ENCODE data around the gene RNF43.

The RNF43 gene

DNA sequence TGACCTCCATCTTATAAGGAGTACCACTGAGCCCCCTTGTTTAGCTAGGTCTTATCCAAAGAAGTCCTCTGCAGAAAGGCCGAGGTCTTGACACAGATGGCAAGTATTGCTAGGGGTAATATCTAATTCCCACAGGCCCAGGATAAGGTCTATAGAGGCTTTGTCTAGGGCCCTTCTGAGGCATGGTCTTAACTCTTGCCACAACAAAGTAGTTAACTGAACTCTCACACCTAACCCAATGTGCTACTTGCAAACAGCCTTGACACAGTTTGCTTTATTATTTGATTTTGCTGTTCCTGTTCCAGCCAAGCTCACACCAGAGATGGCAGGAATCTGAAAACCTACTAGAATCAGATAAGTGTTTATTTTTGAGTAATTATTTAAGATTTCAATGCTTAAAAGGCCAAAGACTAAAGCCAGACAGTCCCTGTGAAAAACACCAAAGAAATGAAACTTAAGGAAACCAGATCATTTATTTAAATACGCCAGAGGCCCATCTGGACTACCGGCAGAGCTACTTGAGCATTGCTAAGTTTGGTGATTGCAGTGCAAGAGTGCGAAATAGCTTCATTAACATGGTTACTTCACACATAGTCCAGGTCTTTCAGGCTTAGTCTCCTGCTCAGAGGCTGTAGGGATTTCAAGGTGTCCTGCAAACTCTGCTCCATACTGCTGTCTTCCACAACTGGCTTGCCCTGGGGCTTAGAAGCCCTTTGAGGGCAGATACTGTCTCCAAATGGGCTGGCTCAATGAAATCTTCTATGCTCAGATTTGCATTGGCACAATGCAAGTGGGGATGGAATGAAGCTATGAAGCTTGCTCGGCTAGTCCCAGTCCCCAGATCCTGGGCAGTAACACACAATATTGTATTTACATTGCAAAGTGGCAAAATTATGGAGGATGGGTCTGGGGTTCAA, 36.9 kb downstream of the RNF43 start:
- no peak for DNase-seq

DNA sequence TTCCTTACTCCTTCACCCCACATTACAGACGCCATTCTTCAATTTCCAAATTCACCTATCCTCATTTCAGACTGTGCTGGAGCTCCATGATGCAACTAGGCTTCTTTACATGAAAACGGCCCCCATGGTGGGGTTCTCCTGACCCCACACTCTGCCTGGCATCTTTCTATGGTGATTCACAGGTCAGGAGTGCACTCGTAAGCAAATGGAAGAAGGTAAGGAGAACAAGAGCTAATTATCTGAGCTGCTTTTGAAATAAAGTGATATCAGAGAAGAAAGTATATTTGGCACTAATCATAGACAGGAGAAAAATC, 37.9 kb downstream of the RNF43 start:
- DNase-seq: no peak

DNA sequence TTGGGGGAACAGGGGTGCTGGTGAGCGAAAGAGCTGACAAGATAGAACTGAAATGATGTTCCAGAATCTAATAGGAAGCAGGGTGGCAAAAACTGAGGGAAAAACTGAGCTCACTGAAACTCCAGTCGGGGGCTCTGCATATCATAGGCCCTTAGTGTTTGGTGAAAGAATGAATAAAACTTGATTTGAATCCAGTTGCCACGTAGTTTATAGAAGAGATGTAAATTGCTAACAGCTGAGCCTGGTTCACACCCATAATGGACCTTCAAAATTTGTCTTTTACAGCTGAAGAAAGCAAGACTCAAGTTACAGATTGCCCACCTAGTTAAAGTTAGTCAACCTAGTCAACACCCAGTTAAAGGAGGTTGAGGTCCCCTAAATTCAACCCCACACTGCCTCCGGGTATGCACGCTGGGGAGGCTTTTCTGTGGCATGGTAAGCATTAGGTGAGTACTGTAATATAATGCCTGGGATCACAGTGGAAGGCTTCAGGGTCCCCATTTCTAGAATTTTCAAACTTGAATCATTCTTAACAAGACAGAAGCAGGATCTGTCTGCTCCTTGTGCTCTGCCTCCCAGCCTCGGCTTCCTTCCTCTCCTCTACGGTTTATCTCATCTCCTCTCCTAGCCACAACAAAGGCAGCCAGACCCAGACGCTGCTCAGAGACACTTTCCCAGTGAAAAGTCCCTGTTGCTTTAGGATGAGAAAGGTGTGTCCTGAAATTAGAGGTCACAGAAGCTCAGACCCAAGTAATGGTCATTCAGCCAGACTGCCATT, 38.4 kb downstream of the RNF43 start:
- no peak for DNase-seq

DNA sequence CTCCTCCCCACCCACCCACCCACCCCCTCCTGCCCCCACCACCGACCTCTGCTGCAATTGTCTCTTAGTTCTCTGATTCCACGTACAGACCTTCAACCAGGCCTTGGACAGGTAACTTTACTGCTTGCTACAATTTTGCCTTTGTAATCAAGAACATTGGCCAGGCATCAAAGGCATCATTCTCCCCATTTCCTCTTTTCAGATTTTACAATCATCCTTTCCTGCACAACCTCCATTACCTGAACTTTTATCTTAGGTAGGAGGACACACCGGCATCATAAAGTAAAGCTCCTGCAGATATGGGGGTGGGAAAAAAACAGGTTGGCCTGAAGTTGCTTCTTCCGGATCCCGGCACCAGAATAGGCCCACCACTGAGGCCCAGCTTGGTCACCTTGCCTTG, 39.7 kb downstream of the RNF43 start:
- no peak for DNase-seq

DNA sequence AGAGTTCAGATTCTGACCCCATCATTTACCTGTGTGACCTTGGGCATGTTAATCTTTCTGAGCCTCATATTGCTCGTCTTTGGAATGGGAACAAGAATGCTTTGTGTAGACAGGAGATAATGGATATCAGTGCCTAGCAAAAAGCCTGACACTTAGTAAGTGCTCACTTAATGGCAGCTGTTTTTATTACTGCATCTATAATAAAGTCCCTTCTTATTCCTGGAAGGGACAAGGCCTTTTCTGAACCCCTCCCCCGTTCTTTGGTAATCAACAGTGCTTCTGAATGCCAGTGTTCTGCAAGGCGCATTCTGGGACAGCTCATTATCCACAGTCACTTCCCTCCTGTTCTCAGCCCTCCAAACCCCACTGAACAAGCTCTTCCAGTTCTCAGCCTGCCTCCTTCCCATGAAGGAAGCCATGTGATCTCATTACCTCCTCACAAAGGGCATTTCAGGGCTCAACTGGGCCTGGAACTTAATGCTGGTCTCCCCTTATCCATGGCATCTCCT, 40.2 kb downstream of the RNF43 start:
- DNase-seq: no peak

DNA sequence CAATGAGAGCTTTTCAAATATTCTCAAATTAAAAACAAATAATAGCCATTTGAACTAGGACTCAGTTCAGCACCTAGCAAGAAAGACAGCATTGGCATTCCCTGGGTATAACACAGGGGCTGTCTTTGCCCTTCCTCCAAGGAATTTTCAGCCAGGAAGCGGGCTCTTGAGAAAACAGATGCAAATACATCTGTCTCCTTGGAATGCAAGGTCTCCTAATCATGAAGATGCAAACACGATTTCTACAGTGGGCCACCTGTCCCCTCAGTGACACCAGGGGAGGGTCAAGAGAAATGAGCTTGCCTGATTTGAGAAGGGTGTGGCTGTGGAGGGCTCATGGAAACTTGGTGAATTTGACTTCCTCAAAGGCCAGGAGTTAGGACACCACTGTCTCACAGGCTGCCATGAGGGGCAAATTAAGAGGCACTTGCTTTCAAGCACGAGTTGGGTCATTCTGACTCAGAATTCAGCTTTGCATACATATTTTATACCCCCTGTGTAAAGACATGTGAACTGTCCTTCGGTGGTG, 40.8 kb downstream of the RNF43 start:
- no peak for DNase-seq

DNA sequence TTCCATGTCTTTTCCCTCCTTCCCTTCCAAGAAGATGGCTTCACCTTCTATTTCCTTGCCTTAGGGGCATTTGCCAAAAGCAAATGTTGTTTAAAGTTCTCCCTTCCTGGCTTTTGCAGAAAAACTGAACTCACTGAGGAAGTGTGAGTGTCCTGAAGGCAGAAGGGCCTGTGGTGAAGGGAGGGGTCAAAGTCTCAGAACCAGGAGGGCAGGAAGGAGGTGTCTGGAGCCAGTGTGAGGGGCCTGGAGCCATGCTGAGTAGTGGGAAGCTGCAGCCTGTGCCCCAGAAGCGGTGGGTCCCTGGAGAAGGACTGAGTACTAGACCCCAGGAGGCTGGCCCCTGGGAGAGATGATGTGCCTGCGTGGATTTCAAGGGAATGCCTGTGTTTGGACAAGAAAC, 41.5 kb downstream of the RNF43 start:
- no peak for DNase-seq

DNA sequence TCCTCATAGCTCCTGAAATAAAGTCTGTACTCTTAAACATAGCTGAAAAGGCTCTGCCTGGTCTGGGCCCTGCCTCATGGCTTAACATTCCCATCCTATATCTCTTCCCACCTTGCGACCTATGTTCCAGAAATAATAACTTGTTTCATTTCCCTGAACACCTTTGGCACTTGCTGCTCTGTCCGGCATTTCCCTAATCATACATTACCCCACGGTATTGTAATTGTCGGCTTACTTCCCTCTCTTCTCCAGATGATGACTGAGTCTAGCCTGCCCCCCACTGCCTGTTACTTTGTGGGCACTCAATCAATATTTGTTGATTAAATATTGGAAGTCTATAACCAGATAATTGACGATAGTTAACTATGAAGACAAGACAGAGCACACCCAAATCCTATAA, 42.1 kb downstream of the RNF43 start:
- no peak for DNase-seq

DNA sequence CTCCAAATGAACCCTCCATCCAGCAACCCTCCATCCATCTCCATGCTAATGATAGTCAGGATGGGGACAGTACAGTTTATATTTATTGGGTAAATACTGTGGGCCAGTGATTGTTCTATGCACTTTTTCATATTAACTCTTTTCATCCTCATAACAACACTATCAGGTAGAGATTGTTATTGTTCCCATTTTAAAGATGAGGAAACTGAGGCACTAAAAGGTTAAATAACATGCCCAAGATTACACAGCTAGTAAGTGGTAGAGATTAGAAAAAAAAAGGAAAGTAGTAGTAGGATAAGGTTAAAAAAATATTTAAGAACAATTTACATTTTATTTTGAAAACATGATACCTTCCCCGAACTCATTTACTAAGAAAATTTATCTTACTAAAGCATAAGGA, 43.4 kb downstream of the RNF43 start:
- no peak for DNase-seq

DNA sequence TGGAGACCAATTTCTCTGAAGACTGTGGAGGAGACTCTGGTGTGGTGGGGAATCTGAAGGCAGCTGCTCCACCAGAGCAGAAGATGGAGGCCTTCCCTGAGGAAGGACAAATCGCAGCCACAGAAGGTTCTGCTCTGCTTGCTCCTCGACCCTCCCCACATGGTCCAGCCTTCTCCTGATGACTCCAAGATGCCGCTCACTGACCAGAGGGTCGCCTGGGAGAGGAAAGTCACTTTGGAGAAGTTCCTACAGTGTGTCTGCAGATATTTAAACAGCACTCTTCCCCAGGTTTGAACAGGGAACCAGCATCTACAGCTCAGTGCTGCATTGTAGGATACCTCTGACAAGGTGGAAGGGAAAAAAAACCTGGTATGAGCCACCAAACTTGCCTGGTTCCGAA, 44.3 kb downstream of the RNF43 start:
- DNase-seq: no peak

DNA sequence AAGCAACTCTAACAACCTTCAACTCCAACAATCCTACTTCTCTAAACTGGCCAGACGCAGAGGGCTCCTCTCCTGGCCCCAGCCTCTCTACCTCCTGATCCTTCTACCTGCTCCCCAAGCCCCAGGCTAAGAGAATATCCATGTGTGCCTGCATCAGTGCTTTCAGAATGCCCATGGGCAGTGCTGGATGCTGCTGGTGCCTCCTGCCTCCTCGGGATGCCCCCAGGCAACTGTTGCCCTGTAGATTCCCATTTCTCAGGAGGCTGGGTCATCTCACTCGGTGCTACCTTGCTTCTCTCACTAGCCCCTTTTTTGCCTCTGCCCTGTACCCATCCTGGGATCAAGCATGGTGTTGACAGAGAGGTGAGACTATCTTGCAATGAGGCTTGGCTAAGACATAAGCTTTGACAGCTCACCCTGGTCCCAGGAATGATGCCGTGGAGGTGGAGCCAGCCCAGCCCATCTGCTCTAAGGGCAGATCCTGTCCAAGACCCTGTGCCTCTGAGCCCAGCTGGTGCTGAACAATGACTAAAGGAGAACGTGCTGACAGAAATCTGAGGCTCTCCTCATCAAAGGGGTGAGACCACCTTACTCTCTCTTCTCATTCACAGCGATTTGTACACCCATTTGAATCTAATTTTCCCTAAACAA, 45.9 kb downstream of the RNF43 start:
- DNase-seq: no peak

DNA sequence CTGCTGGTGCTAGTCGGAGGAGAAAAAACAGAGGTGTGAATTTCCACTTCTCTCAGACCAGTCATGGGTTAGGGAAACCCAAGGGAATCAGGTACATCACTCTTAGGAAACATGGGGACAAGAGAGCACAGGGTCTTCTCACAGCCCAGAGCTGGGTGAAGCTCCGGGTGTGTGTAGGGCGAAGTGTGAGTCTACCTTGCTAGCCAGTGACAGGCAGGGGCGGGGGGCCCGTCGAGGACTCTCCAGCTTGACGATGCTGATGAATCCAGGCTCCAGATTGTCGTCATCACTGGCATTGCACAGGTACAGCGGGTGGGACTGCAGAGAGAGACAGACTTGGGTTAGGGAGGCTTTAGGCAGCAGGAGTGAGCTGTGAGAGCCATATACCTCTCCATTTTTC, 46.6 kb downstream of the RNF43 start:
- no peak for DNase-seq

DNA sequence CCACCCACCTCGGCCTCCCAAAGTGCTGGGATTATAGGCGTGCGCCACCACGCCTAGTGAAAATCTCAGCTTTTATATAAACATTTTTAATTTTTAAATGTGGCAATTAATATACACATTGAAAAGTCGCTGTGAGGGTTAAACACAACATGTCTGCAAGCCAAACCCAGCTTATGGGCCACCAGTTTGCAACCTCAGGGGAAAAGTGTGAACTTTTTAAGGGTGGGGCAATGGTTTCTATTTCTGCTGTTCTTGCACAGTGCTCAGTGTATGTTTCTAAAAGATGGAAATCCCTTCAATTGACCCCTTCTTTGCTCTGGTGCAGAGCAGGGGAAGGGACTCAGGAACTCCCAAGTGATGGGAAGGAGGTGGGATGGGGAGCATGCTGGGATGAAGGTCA, 47.0 kb downstream of the RNF43 start:
- DNase-seq: no peak

DNA sequence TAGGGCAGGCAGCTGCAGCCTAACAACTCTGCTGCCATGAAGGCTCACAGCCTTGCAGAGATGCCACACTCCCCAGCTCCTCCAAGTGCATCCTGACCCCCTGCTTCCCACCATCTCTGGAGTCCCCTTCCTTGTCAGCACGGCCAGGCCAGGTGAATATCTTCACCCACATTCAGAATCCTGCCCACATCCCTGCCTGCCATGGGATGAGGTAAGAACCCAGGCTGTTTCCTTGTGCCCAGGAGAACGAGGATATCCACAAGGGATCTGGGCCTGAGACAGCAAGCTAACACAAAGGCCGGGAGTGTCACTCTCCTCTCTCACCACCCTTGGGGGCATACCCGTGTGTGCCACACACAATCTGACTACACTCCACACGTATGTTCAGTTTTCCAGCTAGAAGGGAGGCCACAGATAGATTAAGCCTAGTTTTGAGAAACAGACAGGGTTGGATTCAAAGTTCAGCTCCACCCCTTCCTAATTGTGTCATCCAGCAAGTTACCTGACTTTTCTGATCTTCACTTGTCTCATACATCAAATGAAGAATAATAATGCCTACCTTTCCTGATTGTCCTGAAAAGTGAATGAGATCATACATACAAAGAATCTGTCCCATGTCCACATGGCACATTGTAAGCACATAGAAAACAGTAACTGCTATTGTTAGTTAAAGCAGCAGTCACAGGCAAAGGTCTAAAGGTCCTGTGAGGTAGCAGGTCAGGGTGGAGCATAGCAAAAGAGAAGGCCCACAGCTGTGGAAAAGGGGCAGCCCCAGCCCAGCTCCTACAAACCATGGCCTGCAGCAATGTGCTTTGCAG, 47.9 kb downstream of the RNF43 start:
- no peak for DNase-seq

DNA sequence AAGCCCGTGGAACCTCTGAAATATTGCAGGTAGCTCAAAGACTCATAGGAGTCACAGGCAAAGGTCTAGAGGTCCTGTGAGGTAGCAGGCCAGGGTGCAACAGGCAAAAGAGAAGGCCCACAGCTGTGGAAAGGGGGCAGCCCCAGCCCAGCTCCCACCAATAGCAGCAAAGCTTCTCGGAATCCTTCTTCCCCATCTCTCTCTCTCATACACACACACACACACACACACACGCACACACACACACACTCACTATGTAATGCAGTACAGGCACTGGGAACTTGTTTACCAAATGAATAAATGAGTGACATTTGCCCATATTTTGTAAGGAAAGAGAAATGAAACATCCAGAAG, 48.5 kb downstream of the RNF43 start:
- DNase-seq: no peak

All from GF-D8 (cell line).